Spleen (tissue), 7 donors: ENCODE measurements around the gene VWCE.

ENCODE experiments used
- CTCF ChIP-seq, 11 experiments: fragments of 200-600 bp in 7 of 11; fragments of 450-650 bp in 4 of 11; sonication (generic) in 4 of 11; IDR thresholded peaks in 8 of 11; conservative IDR thresholded peaks in 3 of 11; 1 replicate in 7 of 11; 2 replicates in 4 of 11; pipeline versions ENCODE4 v1.4.0 to v1.8.0; 2016 to 2021; ENCODE audit warnings: antibody characterized with exemption in 11 of 11, inconsistent platforms in 4 of 11, mild to moderate bottlenecking in 1 of 11
- POLR2A ChIP-seq, 3 donors: fragments of 450-650 bp; IDR thresholded peaks; one replicate each; pipeline ENCODE4 v1.5.1; 2017; ENCODE audit warnings: antibody characterized with exemption in 3 of 3, mild to moderate bottlenecking in 1 of 3
- POLR2AphosphoS5 ChIP-seq, 3 donors: sonication (generic); formaldehyde crosslinking; IDR thresholded peaks; one replicate each; pipeline ENCODE4 v1.5.1; 2017; ENCODE audit warnings: antibody characterized with exemption in 3 of 3
- donor health status: DM: no; HTN: no; CAD: no; lungs with moderate emphysema.
- donor health status: DM: no; HTN: no; CAD: no.
- donor health status: DM: no; HTN: no; CAD: no.

GRCh38 chr11:61294717-61295595, at the start of gene VWCE:
- TF ChIP-seq CTCF (IDR thresholded peaks at IDR 0.05 in 8 of 11, conservative IDR thresholded peaks at IDR 0.05 in 3 of 11) = peak in 4 of 11 experiments; percentile 14 to 32 (median 31)
- TF ChIP-seq POLR2A (IDR thresholded peaks at IDR 0.05) = no peak
- TF ChIP-seq POLR2AphosphoS5 (IDR thresholded peaks at IDR 0.05) = peak; percentile 5 to 64 (median 37)
